Adrenal gland (tissue), 5 donors: ENCODE data around the gene MORF4L1.

Experiments
- POLR2A ChIP-seq, 2 donors: fragments of 450-650 bp; IDR thresholded peaks; one replicate each; pipeline ENCODE4 v1.6.1; 2017; ENCODE audit warnings: antibody characterized with exemption in 2 of 2, mild to moderate bottlenecking in 2 of 2, moderate library complexity in 1 of 2
- TF ChIP-seq, protein P1 (sequence below), 6 experiments: fragments of 450-650 bp in 4 of 6; fragments of 200-600 bp in 2 of 6; sonication (generic) in 1 of 6; IDR thresholded peaks; 1 replicate in 5 of 6; 2 replicates in 1 of 6; pipeline versions ENCODE4 v1.5.1 to v1.8.0; 2016 to 2021; ENCODE audit warnings: antibody characterized with exemption in 6 of 6, mild to moderate bottlenecking in 2 of 6, moderate library complexity in 1 of 6
- donor health status: DM: no; HTN: no; CAD: no.

DNA sequence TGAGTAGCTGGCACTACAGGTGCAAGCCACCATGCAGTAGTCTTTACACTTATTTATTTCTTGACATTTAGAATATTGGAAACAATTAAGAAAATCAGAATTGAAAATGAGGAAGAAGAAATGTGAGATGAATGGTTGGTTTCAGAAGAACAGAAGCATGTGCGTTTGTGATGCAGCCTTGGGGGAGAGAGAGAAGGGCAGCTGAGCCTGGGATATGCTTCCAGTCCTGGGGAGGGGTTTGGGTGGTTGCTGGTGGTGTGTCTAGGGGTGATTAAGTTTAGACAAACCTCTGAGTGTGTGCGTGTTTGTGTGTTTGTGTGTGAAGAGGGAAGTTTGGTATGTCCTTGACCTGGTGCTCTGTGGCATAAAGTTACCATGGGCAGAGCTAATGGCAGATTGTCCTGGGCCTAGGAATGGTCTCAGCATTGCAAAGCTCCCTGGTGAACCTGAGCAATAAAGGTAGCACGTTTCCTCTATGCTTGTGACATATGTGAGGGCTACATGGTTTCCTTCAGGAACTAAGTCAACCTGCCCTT, 36.5 kb downstream of the MORF4L1 start:
- TF ChIP-seq, protein P1, sequence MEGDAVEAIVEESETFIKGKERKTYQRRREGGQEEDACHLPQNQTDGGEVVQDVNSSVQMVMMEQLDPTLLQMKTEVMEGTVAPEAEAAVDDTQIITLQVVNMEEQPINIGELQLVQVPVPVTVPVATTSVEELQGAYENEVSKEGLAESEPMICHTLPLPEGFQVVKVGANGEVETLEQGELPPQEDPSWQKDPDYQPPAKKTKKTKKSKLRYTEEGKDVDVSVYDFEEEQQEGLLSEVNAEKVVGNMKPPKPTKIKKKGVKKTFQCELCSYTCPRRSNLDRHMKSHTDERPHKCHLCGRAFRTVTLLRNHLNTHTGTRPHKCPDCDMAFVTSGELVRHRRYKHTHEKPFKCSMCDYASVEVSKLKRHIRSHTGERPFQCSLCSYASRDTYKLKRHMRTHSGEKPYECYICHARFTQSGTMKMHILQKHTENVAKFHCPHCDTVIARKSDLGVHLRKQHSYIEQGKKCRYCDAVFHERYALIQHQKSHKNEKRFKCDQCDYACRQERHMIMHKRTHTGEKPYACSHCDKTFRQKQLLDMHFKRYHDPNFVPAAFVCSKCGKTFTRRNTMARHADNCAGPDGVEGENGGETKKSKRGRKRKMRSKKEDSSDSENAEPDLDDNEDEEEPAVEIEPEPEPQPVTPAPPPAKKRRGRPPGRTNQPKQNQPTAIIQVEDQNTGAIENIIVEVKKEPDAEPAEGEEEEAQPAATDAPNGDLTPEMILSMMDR (IDR thresholded peaks at IDR 0.05): no peak
- TF ChIP-seq POLR2A (IDR thresholded peaks at IDR 0.05): no peak
